SK-N-SH (cell line): ENCODE results near the gene PLEKHG2.

ENCODE experiments used
- EP300 ChIP-seq, 2 experiments: IDR thresholded peaks; 2 replicates each; pipeline versions ENCODE4 v1.4.0 to v1.6.1; 2012; ENCODE audit warnings: borderline replicate concordance in 1 of 2, low read depth in 1 of 2, low read length in 1 of 2
- EZH2phosphoT487 ChIP-seq: fragments of 200-600 bp; sonication (generic); IDR thresholded peaks from 2 replicates; pipeline ENCODE4 v1.6.1; 2017; ENCODE audit warnings: low read depth, mixed run types, mild to moderate bottlenecking, antibody characterized with exemption, moderate library complexity, borderline replicate concordance
- FOXM1 ChIP-seq: IDR thresholded peaks from 2 replicates; pipeline ENCODE4 v1.4.0; 2012; ENCODE audit warnings: low read depth, mild to moderate bottlenecking
- MXI1 ChIP-seq: IDR thresholded peaks from 2 replicates; pipeline ENCODE4 v1.6.1; 2012; ENCODE audit warnings: mild to moderate bottlenecking, low read depth, low read length, improper control_type of control experiment
- RXRA ChIP-seq: IDR thresholded peaks from 2 replicates; pipeline ENCODE4 v1.4.0; 2012; ENCODE audit warnings: low read depth, mild to moderate bottlenecking, borderline replicate concordance
- SMC3 ChIP-seq: IDR thresholded peaks from 2 replicates; pipeline ENCODE4 v1.6.1; 2012; ENCODE audit warnings: low read depth, low read length, improper control_type of control experiment
- TAF1 ChIP-seq: IDR thresholded peaks from 2 replicates; pipeline ENCODE4 v1.6.1; 2012; ENCODE audit warnings: low read depth, mild to moderate bottlenecking, low read length, moderate library complexity, borderline replicate concordance
- TF ChIP-seq, protein P1 (sequence below): fragments of 200-600 bp; sonication (generic); IDR thresholded peaks from 2 replicates; pipeline ENCODE4 v1.6.1; 2017; ENCODE audit warnings: antibody characterized with exemption, mild to moderate bottlenecking, moderate library complexity
- TF ChIP-seq, protein P2 (sequence below): fragments of 150-350 bp; IDR thresholded peaks from 2 replicates; pipeline ENCODE4 v1.6.1; 2016; ENCODE audit warnings: mild to moderate bottlenecking, low read depth, low read length
- TF ChIP-seq, protein P3 (sequence below): IDR thresholded peaks from 2 replicates; pipeline ENCODE4 v1.4.0; 2012; ENCODE audit warnings: low read depth
- TF ChIP-seq, protein P4 (sequence below): IDR thresholded peaks from 2 replicates; pipeline ENCODE4 v1.4.0; 2012; ENCODE audit warnings: low read depth, borderline replicate concordance

DNA sequence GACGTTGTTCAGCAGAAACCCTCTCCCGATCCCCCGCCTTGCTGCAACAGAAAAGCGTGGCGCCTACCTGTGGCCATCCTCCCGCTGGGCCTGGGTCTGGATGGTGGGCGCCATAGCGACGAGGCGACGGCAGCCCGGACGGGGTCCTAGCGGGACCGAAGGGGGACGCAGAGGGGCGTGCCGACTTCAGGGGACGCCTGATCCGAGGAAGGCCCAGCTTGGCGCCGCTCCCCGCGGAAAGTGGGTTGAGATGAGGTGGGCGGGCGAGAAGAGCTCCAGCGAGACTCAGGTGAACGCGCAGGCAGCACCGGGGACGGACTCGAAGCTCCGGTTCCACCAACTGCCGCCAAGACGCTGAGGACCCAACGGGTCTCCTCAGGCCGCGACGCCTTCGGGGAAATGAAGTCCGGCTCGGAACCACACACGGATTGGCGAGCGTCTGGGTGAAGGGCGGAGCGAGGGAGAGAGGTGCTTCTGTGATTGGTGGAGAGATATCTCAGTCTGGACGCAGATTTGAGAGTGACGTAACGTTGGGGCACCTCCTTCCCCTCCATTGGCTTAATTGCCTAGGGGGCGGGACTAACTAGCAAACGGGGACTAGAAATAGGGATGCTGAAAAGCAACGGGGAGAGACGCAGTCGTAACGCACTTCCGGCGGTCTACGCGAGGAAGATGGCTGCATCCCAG lies 21.6 kb upstream of the PLEKHG2 start, which contains the start of the genes MED29 and PAF1:
- TF ChIP-seq TAF1 (peak; percentile 96), RXRA (no peak), SMC3 (no peak; the same call in 1 of the 2 replicates), EZH2phosphoT487 (no peak), MXI1 (peak; percentile 39), FOXM1 (no peak; the same call in 1 of the 2 replicates), EP300 (IDR thresholded peaks at IDR 0.05; ENCODE audit: borderline replicate concordance in 1 of 2, low read depth in 1 of 2, low read length in 1 of 2) (no peak)
- TF ChIP-seq, protein P1, sequence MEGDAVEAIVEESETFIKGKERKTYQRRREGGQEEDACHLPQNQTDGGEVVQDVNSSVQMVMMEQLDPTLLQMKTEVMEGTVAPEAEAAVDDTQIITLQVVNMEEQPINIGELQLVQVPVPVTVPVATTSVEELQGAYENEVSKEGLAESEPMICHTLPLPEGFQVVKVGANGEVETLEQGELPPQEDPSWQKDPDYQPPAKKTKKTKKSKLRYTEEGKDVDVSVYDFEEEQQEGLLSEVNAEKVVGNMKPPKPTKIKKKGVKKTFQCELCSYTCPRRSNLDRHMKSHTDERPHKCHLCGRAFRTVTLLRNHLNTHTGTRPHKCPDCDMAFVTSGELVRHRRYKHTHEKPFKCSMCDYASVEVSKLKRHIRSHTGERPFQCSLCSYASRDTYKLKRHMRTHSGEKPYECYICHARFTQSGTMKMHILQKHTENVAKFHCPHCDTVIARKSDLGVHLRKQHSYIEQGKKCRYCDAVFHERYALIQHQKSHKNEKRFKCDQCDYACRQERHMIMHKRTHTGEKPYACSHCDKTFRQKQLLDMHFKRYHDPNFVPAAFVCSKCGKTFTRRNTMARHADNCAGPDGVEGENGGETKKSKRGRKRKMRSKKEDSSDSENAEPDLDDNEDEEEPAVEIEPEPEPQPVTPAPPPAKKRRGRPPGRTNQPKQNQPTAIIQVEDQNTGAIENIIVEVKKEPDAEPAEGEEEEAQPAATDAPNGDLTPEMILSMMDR: no peak
- TF ChIP-seq, protein P2, sequence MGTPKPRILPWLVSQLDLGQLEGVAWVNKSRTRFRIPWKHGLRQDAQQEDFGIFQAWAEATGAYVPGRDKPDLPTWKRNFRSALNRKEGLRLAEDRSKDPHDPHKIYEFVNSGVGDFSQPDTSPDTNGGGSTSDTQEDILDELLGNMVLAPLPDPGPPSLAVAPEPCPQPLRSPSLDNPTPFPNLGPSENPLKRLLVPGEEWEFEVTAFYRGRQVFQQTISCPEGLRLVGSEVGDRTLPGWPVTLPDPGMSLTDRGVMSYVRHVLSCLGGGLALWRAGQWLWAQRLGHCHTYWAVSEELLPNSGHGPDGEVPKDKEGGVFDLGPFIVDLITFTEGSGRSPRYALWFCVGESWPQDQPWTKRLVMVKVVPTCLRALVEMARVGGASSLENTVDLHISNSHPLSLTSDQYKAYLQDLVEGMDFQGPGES: peak; percentile 62
- TF ChIP-seq, protein P3, sequence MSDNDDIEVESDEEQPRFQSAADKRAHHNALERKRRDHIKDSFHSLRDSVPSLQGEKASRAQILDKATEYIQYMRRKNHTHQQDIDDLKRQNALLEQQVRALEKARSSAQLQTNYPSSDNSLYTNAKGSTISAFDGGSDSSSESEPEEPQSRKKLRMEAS: peak; percentile 45; the same call in 1 of the 2 replicates
- TF ChIP-seq, protein P4, sequence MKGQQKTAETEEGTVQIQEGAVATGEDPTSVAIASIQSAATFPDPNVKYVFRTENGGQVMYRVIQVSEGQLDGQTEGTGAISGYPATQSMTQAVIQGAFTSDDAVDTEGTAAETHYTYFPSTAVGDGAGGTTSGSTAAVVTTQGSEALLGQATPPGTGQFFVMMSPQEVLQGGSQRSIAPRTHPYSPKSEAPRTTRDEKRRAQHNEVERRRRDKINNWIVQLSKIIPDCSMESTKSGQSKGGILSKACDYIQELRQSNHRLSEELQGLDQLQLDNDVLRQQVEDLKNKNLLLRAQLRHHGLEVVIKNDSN: no peak
